Liver (tissue), 9 donors: ENCODE data around the gene NUB1. TPM values are rescaled to one million over a fixed set of nuclear protein-coding genes. Genes with fewer than 3 reads are reported as not detected.

ENCODE experiments used
- DNase-seq: peaks from one replicate; pipeline ENCODE4 v3.0.0-alpha.2; 2017; ENCODE audit warnings: low spot score
- H3K27ac ChIP-seq, 2 donors: one replicate each; pipeline ENCODE4 v1.7.0; 2013; ENCODE audit warnings: inconsistent platforms in 2 of 2, low read length in 2 of 2, control low read depth in 1 of 2, low read depth in 1 of 2, mild to moderate bottlenecking in 1 of 2
- H3K27me3 ChIP-seq, 4 donors: one replicate each; pipeline versions ENCODE4 v1.6.1 to v1.7.0; 2013; ENCODE audit warnings: low read length in 3 of 4, inconsistent platforms in 1 of 4, mild to moderate bottlenecking in 1 of 4, moderate library complexity in 1 of 4; ENCODE audit not compliant: control insufficient read depth in 4 of 4, insufficient read depth in 4 of 4
- H3K36me3 ChIP-seq, 4 donors: one replicate each; pipeline versions ENCODE4 v1.6.1 to v1.7.0; 2013; ENCODE audit warnings: low read length in 3 of 4, mild to moderate bottlenecking in 3 of 4, low read depth in 1 of 4, moderate library complexity in 1 of 4; ENCODE audit not compliant: control insufficient read depth in 4 of 4, insufficient read depth in 3 of 4
- H3K4me1 ChIP-seq, 4 donors: one replicate each; pipeline versions ENCODE4 v1.6.1 to v1.7.0; 2013; ENCODE audit warnings: low read length in 3 of 4, mild to moderate bottlenecking in 3 of 4, moderate library complexity in 1 of 4; ENCODE audit not compliant: control insufficient read depth in 4 of 4, insufficient read depth in 4 of 4
- H3K4me3 ChIP-seq, 3 donors: one replicate each; pipeline versions ENCODE4 v1.6.1 to v1.7.0; 2013; ENCODE audit warnings: low read length in 3 of 3, control low read depth in 1 of 3, low read depth in 1 of 3, mild to moderate bottlenecking in 1 of 3
- H3K9ac ChIP-seq, 2 donors: one replicate each; pipeline ENCODE4 v1.7.0; 2013; ENCODE audit warnings: low read length in 2 of 2, mild to moderate bottlenecking in 2 of 2, moderate library complexity in 2 of 2, control low read depth in 1 of 2, low read depth in 1 of 2
- H3K9me3 ChIP-seq, 4 donors: one replicate each; pipeline versions ENCODE4 v1.6.1 to v1.7.0; 2013; ENCODE audit warnings: low read length in 3 of 4; ENCODE audit not compliant: control insufficient read depth in 4 of 4
- CTCF ChIP-seq: fragments of 150-350 bp; IDR thresholded peaks from 2 replicates; pipeline ENCODE4 v1.5.1; 2017; ENCODE audit warnings: improper control_type of control experiment, low read depth, low read length; ENCODE audit not compliant: missing input control
- EGR1 ChIP-seq, 2 donors: IDR thresholded peaks; 2 replicates each; pipeline ENCODE4 v1.6.1; 2016 to 2018; ENCODE audit warnings: antibody characterized with exemption in 2 of 2, low read depth in 2 of 2
- FOXA1 ChIP-seq: IDR thresholded peaks from 2 replicates; pipeline ENCODE4 v1.6.1; 2016; ENCODE audit warnings: antibody characterized with exemption
- FOXA2 ChIP-seq: IDR thresholded peaks from 2 replicates; pipeline ENCODE4 v1.6.1; 2016; ENCODE audit warnings: antibody characterized with exemption
- GABPA ChIP-seq, 2 donors: IDR thresholded peaks in 1 of 2; conservative IDR thresholded peaks in 1 of 2; 2 replicates each; pipeline ENCODE4 v1.6.1; 2016; ENCODE audit warnings: antibody characterized with exemption in 2 of 2, mild to moderate bottlenecking in 1 of 2, moderate library complexity in 1 of 2
- HNF4A ChIP-seq, 2 donors: conservative IDR thresholded peaks; 2 replicates each; pipeline ENCODE4 v1.6.1; 2016; ENCODE audit warnings: antibody characterized with exemption in 2 of 2, mild to moderate bottlenecking in 2 of 2
- HNF4G ChIP-seq: IDR thresholded peaks from 2 replicates; pipeline ENCODE4 v1.6.1; 2016; ENCODE audit warnings: antibody characterized with exemption
- JUND ChIP-seq, 2 donors: IDR thresholded peaks; 2 replicates each; pipeline ENCODE4 v1.6.1; 2016; ENCODE audit warnings: antibody characterized with exemption in 2 of 2
- NR2F2 ChIP-seq: IDR thresholded peaks from 2 replicates; pipeline ENCODE4 v1.6.1; 2016; ENCODE audit warnings: antibody characterized with exemption
- RAD21 ChIP-seq, 2 donors: IDR thresholded peaks; 2 replicates each; pipeline ENCODE4 v1.6.1; 2016; ENCODE audit warnings: antibody characterized with exemption in 2 of 2, mild to moderate bottlenecking in 2 of 2
- RXRA ChIP-seq, 2 donors: IDR thresholded peaks; 2 replicates each; pipeline ENCODE4 v1.6.1; 2017 to 2018; ENCODE audit warnings: antibody characterized with exemption in 2 of 2, mild to moderate bottlenecking in 1 of 2
- SP1 ChIP-seq: IDR thresholded peaks from 2 replicates; pipeline ENCODE4 v1.6.1; 2018; ENCODE audit warnings: antibody characterized with exemption, mild to moderate bottlenecking
- TAF1 ChIP-seq: conservative IDR thresholded peaks from 2 replicates; pipeline ENCODE4 v1.6.1; 2016; ENCODE audit warnings: antibody characterized with exemption, mild to moderate bottlenecking
- YY1 ChIP-seq: IDR thresholded peaks from 2 replicates; pipeline ENCODE4 v1.6.1; 2016; ENCODE audit warnings: antibody characterized with exemption, mild to moderate bottlenecking
- WGBS: extraction: QIAGEN DNeasy Blood & Tissue Kit; methylation state at CpG from one replicate; pipeline ENCODE4 v1.1.7; 2013; 5-methylcytosine and 5-hydroxymethylcytosine counted together
- polyA plus RNA-seq, 2 donors: library from polyadenylated mRNA; stranded (reverse) in 1 of 2; unstranded in 1 of 2; fragments of 200-250 nt in 1 of 2; fragments of >200 nt in 1 of 2; fragmentation: Nextera tagmentation in 1 of 2; extraction: Ambion mirVana in 1 of 2; gene quantifications; one replicate each; pipeline versions ENCODE4 v1.2.1 to v1.2.3, GENCODE V29; 2013 to 2015
- total RNA-seq, 2 donors: library from RNA; depleted of rRNA; stranded (reverse); fragments of >200 nt; gene quantifications; one replicate each; pipeline ENCODE4 v1.2.3, GENCODE V29; 2014
- TF ChIP-seq, protein P1 (sequence below): IDR thresholded peaks from 2 replicates; pipeline ENCODE4 v1.6.1; 2016; ENCODE audit warnings: antibody characterized with exemption, mild to moderate bottlenecking
- TF ChIP-seq, protein P2 (sequence below): IDR thresholded peaks from 2 replicates; pipeline ENCODE4 v1.6.1; 2016; ENCODE audit warnings: antibody characterized with exemption
- TF ChIP-seq, protein P3 (sequence below): IDR thresholded peaks from 2 replicates; pipeline ENCODE4 v1.6.1; 2016; ENCODE audit warnings: antibody characterized with exemption
- TF ChIP-seq, protein P4 (sequence below): IDR thresholded peaks from 2 replicates; pipeline ENCODE4 v1.6.1; 2016; ENCODE audit warnings: antibody characterized with exemption
- donor health status: healthy.
- donor health status: healthy.
- donor health status: healthy.
- donor health status: healthy.
- donor health status: healthy.

NUB1 gene
- total and polyA plus RNA-seq, 4 donors: 14.0 to 27.9 (median 18.8) TPM

DNA sequence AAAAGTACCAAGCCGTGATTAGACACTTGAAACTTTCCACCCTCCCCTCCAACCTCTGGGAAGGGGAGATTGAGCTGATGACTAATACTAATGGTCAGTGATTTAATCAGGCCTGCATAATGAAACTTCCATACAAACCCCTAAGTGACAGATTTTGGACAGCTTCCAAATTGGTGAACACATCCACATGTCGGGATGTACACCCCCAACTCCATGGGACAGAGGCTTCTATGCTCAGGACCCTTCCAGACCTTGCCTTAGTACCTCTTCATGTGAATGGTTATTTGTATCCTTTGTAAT is 4.8 kb downstream of the NUB1 start:
- H3K27me3 ChIP-seq: no peaks in the 10 kb centered on the region
- DNase-seq: no peak
- peak overlapping the region in 1 of 2 donors; percentile 1 for H3K27ac ChIP-seq
- H3K4me3 ChIP-seq: no peak overlapping the region
- TF ChIP-seq FOXA2: no peak
- TF ChIP-seq FOXA1: no peak
- TF ChIP-seq, protein P1, sequence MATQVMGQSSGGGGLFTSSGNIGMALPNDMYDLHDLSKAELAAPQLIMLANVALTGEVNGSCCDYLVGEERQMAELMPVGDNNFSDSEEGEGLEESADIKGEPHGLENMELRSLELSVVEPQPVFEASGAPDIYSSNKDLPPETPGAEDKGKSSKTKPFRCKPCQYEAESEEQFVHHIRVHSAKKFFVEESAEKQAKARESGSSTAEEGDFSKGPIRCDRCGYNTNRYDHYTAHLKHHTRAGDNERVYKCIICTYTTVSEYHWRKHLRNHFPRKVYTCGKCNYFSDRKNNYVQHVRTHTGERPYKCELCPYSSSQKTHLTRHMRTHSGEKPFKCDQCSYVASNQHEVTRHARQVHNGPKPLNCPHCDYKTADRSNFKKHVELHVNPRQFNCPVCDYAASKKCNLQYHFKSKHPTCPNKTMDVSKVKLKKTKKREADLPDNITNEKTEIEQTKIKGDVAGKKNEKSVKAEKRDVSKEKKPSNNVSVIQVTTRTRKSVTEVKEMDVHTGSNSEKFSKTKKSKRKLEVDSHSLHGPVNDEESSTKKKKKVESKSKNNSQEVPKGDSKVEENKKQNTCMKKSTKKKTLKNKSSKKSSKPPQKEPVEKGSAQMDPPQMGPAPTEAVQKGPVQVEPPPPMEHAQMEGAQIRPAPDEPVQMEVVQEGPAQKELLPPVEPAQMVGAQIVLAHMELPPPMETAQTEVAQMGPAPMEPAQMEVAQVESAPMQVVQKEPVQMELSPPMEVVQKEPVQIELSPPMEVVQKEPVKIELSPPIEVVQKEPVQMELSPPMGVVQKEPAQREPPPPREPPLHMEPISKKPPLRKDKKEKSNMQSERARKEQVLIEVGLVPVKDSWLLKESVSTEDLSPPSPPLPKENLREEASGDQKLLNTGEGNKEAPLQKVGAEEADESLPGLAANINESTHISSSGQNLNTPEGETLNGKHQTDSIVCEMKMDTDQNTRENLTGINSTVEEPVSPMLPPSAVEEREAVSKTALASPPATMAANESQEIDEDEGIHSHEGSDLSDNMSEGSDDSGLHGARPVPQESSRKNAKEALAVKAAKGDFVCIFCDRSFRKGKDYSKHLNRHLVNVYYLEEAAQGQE: no peak
- TF ChIP-seq CTCF: no peak
- no peak for TF ChIP-seq YY1
- TF ChIP-seq TAF1: no peak
- TF ChIP-seq GABPA (IDR thresholded peaks at IDR 0.05 in 1 of 2, conservative IDR thresholded peaks at IDR 0.05 in 1 of 2): no peak
- TF ChIP-seq, protein P2, sequence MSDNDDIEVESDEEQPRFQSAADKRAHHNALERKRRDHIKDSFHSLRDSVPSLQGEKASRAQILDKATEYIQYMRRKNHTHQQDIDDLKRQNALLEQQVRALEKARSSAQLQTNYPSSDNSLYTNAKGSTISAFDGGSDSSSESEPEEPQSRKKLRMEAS: no peak
- TF ChIP-seq RXRA (IDR thresholded peaks at IDR 0.05): no peak
- TF ChIP-seq JUND (IDR thresholded peaks at IDR 0.05): no peak
- TF ChIP-seq, protein P3, sequence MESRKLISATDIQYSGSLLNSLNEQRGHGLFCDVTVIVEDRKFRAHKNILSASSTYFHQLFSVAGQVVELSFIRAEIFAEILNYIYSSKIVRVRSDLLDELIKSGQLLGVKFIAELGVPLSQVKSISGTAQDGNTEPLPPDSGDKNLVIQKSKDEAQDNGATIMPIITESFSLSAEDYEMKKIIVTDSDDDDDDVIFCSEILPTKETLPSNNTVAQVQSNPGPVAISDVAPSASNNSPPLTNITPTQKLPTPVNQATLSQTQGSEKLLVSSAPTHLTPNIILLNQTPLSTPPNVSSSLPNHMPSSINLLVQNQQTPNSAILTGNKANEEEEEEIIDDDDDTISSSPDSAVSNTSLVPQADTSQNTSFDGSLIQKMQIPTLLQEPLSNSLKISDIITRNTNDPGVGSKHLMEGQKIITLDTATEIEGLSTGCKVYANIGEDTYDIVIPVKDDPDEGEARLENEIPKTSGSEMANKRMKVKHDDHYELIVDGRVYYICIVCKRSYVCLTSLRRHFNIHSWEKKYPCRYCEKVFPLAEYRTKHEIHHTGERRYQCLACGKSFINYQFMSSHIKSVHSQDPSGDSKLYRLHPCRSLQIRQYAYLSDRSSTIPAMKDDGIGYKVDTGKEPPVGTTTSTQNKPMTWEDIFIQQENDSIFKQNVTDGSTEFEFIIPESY: no peak
- no peak for TF ChIP-seq RAD21 (IDR thresholded peaks at IDR 0.05)
- TF ChIP-seq HNF4A (conservative IDR thresholded peaks at IDR 0.05): no peak
- no peak for TF ChIP-seq HNF4G
- TF ChIP-seq SP1: no peak
- no peak for TF ChIP-seq EGR1 (IDR thresholded peaks at IDR 0.05; ENCODE audit: low read depth in 2 of 2)
- TF ChIP-seq NR2F2: no peak
- TF ChIP-seq, protein P4, sequence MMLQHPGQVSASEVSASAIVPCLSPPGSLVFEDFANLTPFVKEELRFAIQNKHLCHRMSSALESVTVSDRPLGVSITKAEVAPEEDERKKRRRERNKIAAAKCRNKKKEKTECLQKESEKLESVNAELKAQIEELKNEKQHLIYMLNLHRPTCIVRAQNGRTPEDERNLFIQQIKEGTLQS: no peak
- 70% methylated on average over 2 of the region's 2 CpGs for WGBS
- H3K4me1 ChIP-seq: peaks cover 3 to 32% (median 22%) of the 10 kb centered on the region in 4 donors
- no peaks in the 10 kb centered on the region for H3K9me3 ChIP-seq
- H3K36me3 ChIP-seq: peaks cover 2 to 17% (median 13%) of the 10 kb centered on the region in 4 donors
- H3K9ac ChIP-seq: no peak overlapping the region

- H3K4me1 ChIP-seq: peaks cover 3 to 32% (median 22%) of the 10 kb centered on the region in 4 donors
- no peak overlapping the region for H3K9ac ChIP-seq
- no peaks in the 10 kb centered on the region for H3K9me3 ChIP-seq
- WGBS: 96% methylated on average over 6 of the region's 6 CpGs
- H3K27ac ChIP-seq: no peak overlapping the region
- peaks cover 2 to 23% (median 19%) of the 10 kb centered on the region in 4 donors for H3K36me3 ChIP-seq
- no peaks in the 10 kb centered on the region for H3K27me3 ChIP-seq
- H3K4me3 ChIP-seq: no peak overlapping the region
- DNase-seq: no peak
- TF ChIP-seq RXRA (IDR thresholded peaks at IDR 0.05) (no peak), CTCF (no peak), RAD21 (IDR thresholded peaks at IDR 0.05) (no peak), FOXA2 (no peak), SP1 (no peak), EGR1 (IDR thresholded peaks at IDR 0.05; ENCODE audit: low read depth in 2 of 2) (no peak), NR2F2 (no peak), HNF4A (conservative IDR thresholded peaks at IDR 0.05) (no peak), TAF1 (no peak), HNF4G (no peak), FOXA1 (no peak), YY1 (no peak)
- TF ChIP-seq, protein P3: no peak
- TF ChIP-seq, protein P4: no peak
- TF ChIP-seq, protein P2: no peak
These were observed 5.6 kb downstream of the NUB1 start for GRCh38 chr7:151347200-151347599.
